ENCODE measurements around the gene CCDC181.

DNA sequence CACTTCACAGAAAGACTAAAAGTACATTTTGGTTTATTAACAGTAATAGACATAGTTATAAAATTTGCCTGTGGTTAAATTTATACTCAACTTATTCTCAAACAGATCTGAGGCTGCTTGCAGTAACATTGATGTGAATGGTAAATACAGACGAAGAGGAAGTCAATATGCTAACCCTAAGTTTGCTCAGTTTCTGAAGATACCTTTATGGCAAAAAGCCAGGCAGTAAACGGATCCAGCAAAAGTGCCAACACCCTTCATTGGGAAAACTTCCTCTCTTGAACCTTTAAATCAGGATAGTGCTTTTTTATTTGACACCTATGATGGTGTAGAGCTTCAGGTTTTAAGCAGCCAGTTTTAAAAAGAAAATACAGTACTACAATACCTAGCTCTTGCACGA is 16.6 kb upstream of the CCDC181 start:
- TF ChIP-seq EZH2phosphoT487 (IDR thresholded peaks at IDR 0.05; ENCODE audit: low read depth, severe bottlenecking, unreplicated experiment) (no peak), EZH2 (IDR thresholded peaks at IDR 0.05; ENCODE audit: borderline replicate concordance) (no peak)
- TF ChIP-seq, protein P1, sequence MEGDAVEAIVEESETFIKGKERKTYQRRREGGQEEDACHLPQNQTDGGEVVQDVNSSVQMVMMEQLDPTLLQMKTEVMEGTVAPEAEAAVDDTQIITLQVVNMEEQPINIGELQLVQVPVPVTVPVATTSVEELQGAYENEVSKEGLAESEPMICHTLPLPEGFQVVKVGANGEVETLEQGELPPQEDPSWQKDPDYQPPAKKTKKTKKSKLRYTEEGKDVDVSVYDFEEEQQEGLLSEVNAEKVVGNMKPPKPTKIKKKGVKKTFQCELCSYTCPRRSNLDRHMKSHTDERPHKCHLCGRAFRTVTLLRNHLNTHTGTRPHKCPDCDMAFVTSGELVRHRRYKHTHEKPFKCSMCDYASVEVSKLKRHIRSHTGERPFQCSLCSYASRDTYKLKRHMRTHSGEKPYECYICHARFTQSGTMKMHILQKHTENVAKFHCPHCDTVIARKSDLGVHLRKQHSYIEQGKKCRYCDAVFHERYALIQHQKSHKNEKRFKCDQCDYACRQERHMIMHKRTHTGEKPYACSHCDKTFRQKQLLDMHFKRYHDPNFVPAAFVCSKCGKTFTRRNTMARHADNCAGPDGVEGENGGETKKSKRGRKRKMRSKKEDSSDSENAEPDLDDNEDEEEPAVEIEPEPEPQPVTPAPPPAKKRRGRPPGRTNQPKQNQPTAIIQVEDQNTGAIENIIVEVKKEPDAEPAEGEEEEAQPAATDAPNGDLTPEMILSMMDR (IDR thresholded peaks at IDR 0.05; ENCODE audit: poor library complexity) = no peak
